ENCODE measurements around the gene KRTAP1-1.
"Not testable (repeated sequence)": the region's sequence is repeated elsewhere in the genome, so short reads cannot be mapped to it uniquely, and the experiment has no call there.

DNA sequence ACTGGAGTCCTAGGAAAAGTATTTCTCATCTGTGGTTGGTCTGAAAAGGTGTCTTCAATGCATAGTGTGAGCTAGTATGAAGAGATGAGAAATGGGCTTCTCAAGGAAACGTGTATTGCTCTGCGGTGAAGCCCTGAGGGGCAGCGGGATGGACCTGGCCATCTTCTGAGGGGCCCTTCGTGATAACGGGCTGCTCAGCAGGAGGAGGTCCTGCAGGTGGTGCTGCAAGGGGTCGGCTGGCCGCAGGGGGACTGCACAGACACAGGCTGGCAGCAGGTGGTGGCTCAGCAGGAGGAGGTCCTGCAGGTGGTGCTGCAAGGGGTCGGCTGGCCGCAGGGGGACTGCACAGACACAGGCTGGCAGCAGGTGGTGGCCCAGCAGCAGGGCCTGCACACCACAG is 13.3 kb upstream of the KRTAP1-1 start:
- TF ChIP-seq, protein P1, sequence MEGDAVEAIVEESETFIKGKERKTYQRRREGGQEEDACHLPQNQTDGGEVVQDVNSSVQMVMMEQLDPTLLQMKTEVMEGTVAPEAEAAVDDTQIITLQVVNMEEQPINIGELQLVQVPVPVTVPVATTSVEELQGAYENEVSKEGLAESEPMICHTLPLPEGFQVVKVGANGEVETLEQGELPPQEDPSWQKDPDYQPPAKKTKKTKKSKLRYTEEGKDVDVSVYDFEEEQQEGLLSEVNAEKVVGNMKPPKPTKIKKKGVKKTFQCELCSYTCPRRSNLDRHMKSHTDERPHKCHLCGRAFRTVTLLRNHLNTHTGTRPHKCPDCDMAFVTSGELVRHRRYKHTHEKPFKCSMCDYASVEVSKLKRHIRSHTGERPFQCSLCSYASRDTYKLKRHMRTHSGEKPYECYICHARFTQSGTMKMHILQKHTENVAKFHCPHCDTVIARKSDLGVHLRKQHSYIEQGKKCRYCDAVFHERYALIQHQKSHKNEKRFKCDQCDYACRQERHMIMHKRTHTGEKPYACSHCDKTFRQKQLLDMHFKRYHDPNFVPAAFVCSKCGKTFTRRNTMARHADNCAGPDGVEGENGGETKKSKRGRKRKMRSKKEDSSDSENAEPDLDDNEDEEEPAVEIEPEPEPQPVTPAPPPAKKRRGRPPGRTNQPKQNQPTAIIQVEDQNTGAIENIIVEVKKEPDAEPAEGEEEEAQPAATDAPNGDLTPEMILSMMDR (conservative IDR thresholded peaks at IDR 0.05 in 1 of 2, IDR thresholded peaks at IDR 0.05 in 1 of 2; ENCODE audit: low read depth in 1 of 2, low read length in 2 of 2), result not testable (repeated sequence)
- TF ChIP-seq EZH2 (IDR thresholded peaks at IDR 0.05; ENCODE audit: low read length, missing control alignments), result not testable (repeated sequence)
